Keratinocyte (primary cell): Measurements from ENCODE around the gene ARHGAP10. TPM values are rescaled to one million over a fixed set of nuclear protein-coding genes. Genes with fewer than 3 reads are reported as not detected.
A peak's percentile ranks its signal among the peaks of the same experiment; 100 is the strongest.

Experiments used
- DNase-seq: peaks from one replicate; pipeline ENCODE4 v3.0.0-alpha.2; 2011; ENCODE audit warnings: low read depth, missing footprints, low spot score
- FAIRE-seq: peaks from 2 replicates; lab custom pipeline; 2011; peaks lifted over from hg19 to GRCh38; lab: Jason Lieb, UNC
- H2AFZ ChIP-seq: 2 replicates; pipeline ENCODE4 v1.6.0; 2012; ENCODE audit warnings: low read length, control low read depth, inconsistent platforms; ENCODE audit not compliant: control insufficient read depth
- H3K27ac ChIP-seq: 2 replicates; pipeline ENCODE4 v1.5.1; 2011; ENCODE audit warnings: low read length; ENCODE audit not compliant: control insufficient read depth, insufficient read depth
- H3K27me3 ChIP-seq: 3 replicates; pipeline ENCODE4 v1.6.0; 2011; ENCODE audit warnings: low read length; ENCODE audit not compliant: control insufficient read depth, insufficient read depth; ENCODE audit errors: extremely low read depth
- H3K36me3 ChIP-seq, 2 experiments: 2 replicates in 1 of 2; 3 replicates in 1 of 2; pipeline ENCODE4 v1.5.1; 2011; ENCODE audit warnings: low read length in 2 of 2, mild to moderate bottlenecking in 1 of 2; ENCODE audit not compliant: control insufficient read depth in 2 of 2, insufficient read depth in 2 of 2; ENCODE audit errors: extremely low read depth in 1 of 2
- H3K4me1 ChIP-seq: 3 replicates; pipeline ENCODE4 v1.5.1; 2011; ENCODE audit warnings: low read length; ENCODE audit not compliant: control insufficient read depth, insufficient read depth; ENCODE audit errors: extremely low read depth
- H3K4me2 ChIP-seq: 3 replicates; pipeline ENCODE4 v1.6.0; 2011; ENCODE audit warnings: low read depth, low read length; ENCODE audit not compliant: control insufficient read depth, insufficient read depth; ENCODE audit errors: extremely low read depth
- H3K4me3 ChIP-seq, 3 experiments: fragments of 200-600 bp in 1 of 3; sonication (generic) in 1 of 3; 2 replicates in 2 of 3; 3 replicates in 1 of 3; pipeline ENCODE4 v1.5.1; 2011 to 2016; ENCODE audit warnings: low read length in 3 of 3, mild to moderate bottlenecking in 3 of 3, control low read depth in 2 of 3, inconsistent platforms in 1 of 3, low read depth in 1 of 3, mixed read lengths in 1 of 3, mixed run types in 1 of 3, moderate library complexity in 1 of 3; ENCODE audit not compliant: control insufficient read depth in 2 of 3, insufficient read depth in 2 of 3; ENCODE audit errors: extremely low read depth in 1 of 3
- H3K79me2 ChIP-seq: 2 replicates; pipeline ENCODE4 v1.6.0; 2012; ENCODE audit warnings: low read length; ENCODE audit not compliant: control insufficient read depth, insufficient read depth
- H3K9ac ChIP-seq: 3 replicates; pipeline ENCODE4 v1.6.0; 2011; ENCODE audit warnings: low read length; ENCODE audit not compliant: control insufficient read depth, insufficient read depth; ENCODE audit errors: extremely low read depth
- H3K9me1 ChIP-seq: 3 replicates; pipeline ENCODE4 v1.6.0; 2011; ENCODE audit warnings: low read length; ENCODE audit not compliant: control insufficient read depth, insufficient read depth; ENCODE audit errors: extremely low read depth
- H3K9me3 ChIP-seq: 2 replicates; pipeline ENCODE4 v1.5.1; 2012; ENCODE audit warnings: low read depth, low read length; ENCODE audit not compliant: control insufficient read depth
- H4K20me1 ChIP-seq: 3 replicates; pipeline ENCODE4 v1.6.0; 2011; ENCODE audit warnings: low read length; ENCODE audit not compliant: control insufficient read depth, insufficient read depth; ENCODE audit errors: extremely low read depth
- CTCF ChIP-seq, 3 experiments: IDR thresholded peaks in 1 of 3; conservative IDR thresholded peaks in 1 of 3; optimal IDR thresholded peaks in 1 of 3; 2 replicates in 2 of 3; 3 replicates in 1 of 3; pipeline versions ENCODE3 to v1.5.1; 2011; ENCODE audit warnings: low read length in 3 of 3, mild to moderate bottlenecking in 3 of 3, moderate library complexity in 2 of 3, control low read depth in 1 of 3, inconsistent platforms in 1 of 3; ENCODE audit not compliant: insufficient read depth in 2 of 3; ENCODE audit errors: extremely low read depth in 1 of 3
- EZH2 ChIP-seq: IDR thresholded peaks from one replicate; pipeline ENCODE4 v1.6.1; 2012; ENCODE audit warnings: inconsistent platforms, mild to moderate bottlenecking, low read length, moderate library complexity
- dilution Hi-C: fragments of 300-500 bp; cut with MboI; formaldehyde crosslinking; loops from one replicate; pipeline ENCODE4 v1.7.0; 2020; ENCODE audit warnings: low sequenced_read_pairs; ENCODE audit not compliant: extremely low pct_ligation_motif_present
- polyA plus RNA-seq, 5 experiments: library from polyadenylated mRNA; depleted of rRNA in 3 of 5; stranded (reverse) in 3 of 5; stranded (forward) in 1 of 5; unstranded in 1 of 5; fragments of >200 nt; gene quantifications; 1 replicate in 1 of 5; 2 replicates in 3 of 5; 3 replicates in 1 of 5; pipeline versions ENCODE4 v1.2.1 to v1.2.3, GENCODE V29; 2011 to 2012; ENCODE audit warnings: missing spikeins in 2 of 5, low read depth in 1 of 5, low replicate concordance in 1 of 5

The ARHGAP10 gene
- polyA plus RNA-seq, 1 donor (not counting 4 experiments of a cell fraction or from before 2014, with no cell fraction given), result 18.7 TPM

- TF ChIP-seq CTCF (optimal IDR thresholded peaks at IDR 0.05 in 1 of 3, IDR thresholded peaks at IDR 0.05 in 1 of 3, conservative IDR thresholded peaks at IDR 0.05 in 1 of 3; ENCODE audit: extremely low read depth in 1 of 3, insufficient read depth in 2 of 3, low read length in 3 of 3) (no peak), EZH2 (no peak)
- no peak overlapping the region for H3K4me2 ChIP-seq
- DNase-seq, result no peak
- H3K9me3 ChIP-seq, result no peaks in the 10 kb centered on the region
- no peaks in the 10 kb centered on the region for H3K27me3 ChIP-seq
- H3K9me1 ChIP-seq, result no peaks in the 10 kb centered on the region
- H3K79me2 ChIP-seq, result peaks cover 66% of the 10 kb centered on the region
- H4K20me1 ChIP-seq, result no peaks in the 10 kb centered on the region
- H2AFZ ChIP-seq, result no peak overlapping the region
- H3K4me1 ChIP-seq, result peaks cover 59% of the 10 kb centered on the region
- H3K36me3 ChIP-seq, result no peaks in the 10 kb centered on the region
- H3K9ac ChIP-seq, result no peak overlapping the region
- peak overlapping the region; percentile 18 for H3K27ac ChIP-seq
- FAIRE-seq, result no peak
- H3K4me3 ChIP-seq, result no peak overlapping the region
- dilution Hi-C loops, result no loop called here
Measured at GRCh38 chr4:147768113-147768512, 36.2 kb downstream of the ARHGAP10 start.

GRCh38 chr4:147769386-147769785 lies 37.5 kb downstream of the ARHGAP10 start:
- no peaks in the 10 kb centered on the region for H3K9me3 ChIP-seq
- dilution Hi-C loops, result no loop called here
- peak overlapping the region; percentile 65 for H3K27ac ChIP-seq
- H3K27me3 ChIP-seq, result no peaks in the 10 kb centered on the region
- peak overlapping the region; percentile 17 for H3K4me2 ChIP-seq
- H3K36me3 ChIP-seq, result no peaks in the 10 kb centered on the region
- H2AFZ ChIP-seq, result no peak overlapping the region
- DNase-seq, result no peak
- peaks cover 4% of the 10 kb centered on the region for H3K9me1 ChIP-seq
- no peaks in the 10 kb centered on the region for H4K20me1 ChIP-seq
- H3K79me2 ChIP-seq, result peaks cover 65% of the 10 kb centered on the region
- no peak overlapping the region for H3K4me3 ChIP-seq
- peaks cover 70% of the 10 kb centered on the region for H3K4me1 ChIP-seq
- FAIRE-seq, result peak; percentile 43
- H3K9ac ChIP-seq, result no peak overlapping the region
- TF ChIP-seq CTCF (optimal IDR thresholded peaks at IDR 0.05 in 1 of 3, IDR thresholded peaks at IDR 0.05 in 1 of 3, conservative IDR thresholded peaks at IDR 0.05 in 1 of 3; ENCODE audit: extremely low read depth in 1 of 3, insufficient read depth in 2 of 3, low read length in 3 of 3), result no peak
- no peak for TF ChIP-seq EZH2
